Spleen (tissue), 7 donors: Measurements from ENCODE around the gene METAP1D.

Experiments
- CTCF ChIP-seq, 11 experiments: fragments of 200-600 bp in 7 of 11; fragments of 450-650 bp in 4 of 11; sonication (generic) in 4 of 11; IDR thresholded peaks in 8 of 11; conservative IDR thresholded peaks in 3 of 11; 1 replicate in 7 of 11; 2 replicates in 4 of 11; pipeline versions ENCODE4 v1.4.0 to v1.8.0; 2016 to 2021; ENCODE audit warnings: antibody characterized with exemption in 11 of 11, inconsistent platforms in 4 of 11, mild to moderate bottlenecking in 1 of 11
- POLR2AphosphoS5 ChIP-seq, 3 donors: sonication (generic); formaldehyde crosslinking; IDR thresholded peaks; one replicate each; pipeline ENCODE4 v1.5.1; 2017; ENCODE audit warnings: antibody characterized with exemption in 3 of 3
- donor health status: DM: no; HTN: no; CAD: no; lungs with moderate emphysema.
- donor health status: DM: no; HTN: no; CAD: no.
- donor health status: DM: no; HTN: no; CAD: no.

- no peak for TF ChIP-seq CTCF (IDR thresholded peaks at IDR 0.05 in 8 of 11, conservative IDR thresholded peaks at IDR 0.05 in 3 of 11)
- TF ChIP-seq POLR2AphosphoS5 (IDR thresholded peaks at IDR 0.05): no peak
Observed at GRCh38 chr2:172072706-172073105, 73.0 kb downstream of the METAP1D start.
